UCSD-AML1 (cell line): ENCODE measurements around the gene ALDH1L2.

ENCODE experiments used
- DNase-seq: peaks from one replicate; lab custom pipeline; 2025; ENCODE audit not compliant: unreplicated experiment; lab: John Stamatoyannopoulos, UW

Gene ALDH1L2

DNA sequence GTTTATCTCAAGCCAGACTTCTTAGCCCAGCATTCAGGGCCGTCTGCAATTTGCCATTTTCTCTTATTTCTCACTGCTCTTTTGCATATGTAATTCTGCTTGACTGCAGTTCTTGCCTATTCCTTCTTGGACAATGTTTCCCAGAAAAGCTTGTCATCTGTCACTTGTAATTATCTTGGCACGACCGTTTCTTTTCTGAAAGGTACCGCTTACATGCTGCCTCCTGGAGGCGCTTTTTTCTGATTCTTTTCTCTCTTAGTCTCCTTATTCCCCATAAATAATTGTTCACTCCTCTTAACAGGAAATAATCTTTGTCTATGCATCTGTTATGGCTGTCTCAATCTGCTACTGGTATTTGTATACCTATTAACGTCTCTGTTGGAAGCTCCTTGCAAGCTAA lies 1.2 kb upstream of the ALDH1L2 start:
- no peak for DNase-seq

DNA sequence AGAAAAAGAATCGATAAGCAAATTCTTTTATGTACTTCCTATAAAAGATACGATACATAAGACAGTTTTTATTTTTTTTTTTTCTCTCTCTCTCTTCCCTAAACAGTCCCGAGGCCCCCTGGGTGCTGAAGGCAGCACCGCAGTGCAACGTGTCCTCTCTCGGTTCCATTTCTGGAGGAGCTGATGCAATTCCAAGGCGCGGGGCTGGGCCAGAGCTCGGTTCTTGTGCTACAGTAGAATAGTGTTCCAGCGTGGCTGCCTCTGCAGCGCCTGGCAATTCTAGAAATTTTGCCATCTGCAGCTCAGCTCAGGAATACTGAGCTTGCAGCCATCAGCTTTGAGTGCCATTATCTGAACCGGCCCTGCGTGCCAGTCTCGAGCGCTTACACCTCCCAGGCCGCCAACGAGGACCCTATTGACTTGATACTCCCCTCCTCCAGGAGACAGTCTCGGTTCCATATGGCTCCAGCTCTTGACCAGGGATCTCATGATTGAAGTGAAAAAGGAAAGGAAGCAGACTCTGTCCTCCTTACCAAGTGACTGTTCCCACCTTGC lies 630 bp downstream of the ALDH1L2 start:
- no peak for DNase-seq

DNA sequence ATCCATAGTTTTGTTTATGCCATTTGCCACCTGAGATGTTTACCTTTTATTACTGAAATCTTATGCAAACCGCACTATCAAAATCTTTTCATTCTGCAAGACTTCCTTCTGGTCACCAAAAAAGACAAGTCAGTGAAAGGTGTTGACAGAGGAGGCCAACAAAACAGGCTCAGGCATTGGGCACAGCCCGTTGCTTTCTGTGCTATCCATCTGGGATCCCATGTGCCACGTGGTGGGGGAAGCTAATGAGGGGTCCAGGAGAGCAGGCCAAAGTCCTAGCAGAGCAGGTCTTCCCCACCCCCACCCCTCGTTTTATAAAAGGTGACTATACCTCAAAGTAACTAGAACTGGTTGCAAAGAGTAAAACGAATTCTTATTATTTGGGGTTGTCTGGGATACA lies 1.2 kb downstream of the ALDH1L2 start:
- DNase-seq: no peak

DNA sequence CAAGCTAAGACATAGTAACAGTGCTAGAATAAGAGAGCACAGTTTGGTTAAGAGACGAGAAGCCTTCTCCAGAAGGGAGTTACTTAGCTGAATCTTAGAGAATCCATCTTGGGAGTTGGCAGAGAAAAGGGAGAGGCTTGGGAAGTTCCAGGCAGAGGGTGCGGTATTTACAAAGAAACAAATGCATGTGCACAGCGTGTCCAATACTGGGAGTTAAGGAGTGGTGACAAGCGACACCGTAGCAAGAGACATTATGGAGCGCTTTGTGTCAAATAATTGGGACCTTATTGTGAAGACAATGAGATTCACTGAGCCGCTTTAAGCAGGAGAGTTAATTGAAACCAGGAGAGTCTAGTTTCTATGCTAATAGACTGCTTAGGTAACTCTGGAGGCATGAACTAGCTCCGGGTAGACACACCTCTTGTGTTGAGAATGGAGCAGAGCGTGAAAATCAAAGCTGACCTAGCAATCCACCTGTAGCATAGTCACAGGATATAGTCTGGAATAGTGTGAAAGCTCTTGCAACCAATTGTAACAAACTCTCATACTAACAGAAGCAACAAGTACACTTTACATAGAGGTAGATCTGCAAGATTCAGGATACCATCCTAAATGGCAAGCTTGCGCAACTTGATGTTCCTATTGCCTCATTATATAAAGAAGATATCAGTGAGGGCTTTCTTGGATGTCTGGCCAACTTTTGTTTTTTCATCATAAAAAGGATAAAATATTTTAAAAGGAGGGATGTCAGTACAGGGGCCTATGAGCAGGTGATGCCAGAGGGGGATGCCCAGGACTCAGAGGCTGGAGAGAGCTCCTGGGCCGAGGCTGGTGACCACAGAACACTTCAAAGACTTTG lies 5.3 kb downstream of the ALDH1L2 start:
- no peak for DNase-seq

DNA sequence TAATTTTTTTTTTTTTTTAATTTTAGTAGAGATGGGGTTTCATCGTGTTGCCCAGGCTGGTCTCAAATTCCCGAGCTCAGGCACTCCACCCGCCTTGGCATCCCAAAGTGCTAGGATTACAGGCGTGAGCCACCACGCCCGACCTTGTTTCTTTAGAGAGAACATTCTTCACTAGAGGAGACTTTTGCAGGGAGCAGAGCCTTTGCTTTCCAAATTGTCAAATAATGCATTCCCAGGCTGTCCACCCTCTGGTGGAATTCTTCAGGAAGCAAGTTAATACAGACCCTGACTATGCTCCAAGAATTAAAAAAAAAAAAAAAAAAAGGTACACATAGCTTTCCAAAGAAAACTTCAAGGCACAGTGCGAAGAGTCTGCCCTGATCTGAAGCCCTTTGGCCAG lies 6.8 kb downstream of the ALDH1L2 start:
- no peak for DNase-seq

DNA sequence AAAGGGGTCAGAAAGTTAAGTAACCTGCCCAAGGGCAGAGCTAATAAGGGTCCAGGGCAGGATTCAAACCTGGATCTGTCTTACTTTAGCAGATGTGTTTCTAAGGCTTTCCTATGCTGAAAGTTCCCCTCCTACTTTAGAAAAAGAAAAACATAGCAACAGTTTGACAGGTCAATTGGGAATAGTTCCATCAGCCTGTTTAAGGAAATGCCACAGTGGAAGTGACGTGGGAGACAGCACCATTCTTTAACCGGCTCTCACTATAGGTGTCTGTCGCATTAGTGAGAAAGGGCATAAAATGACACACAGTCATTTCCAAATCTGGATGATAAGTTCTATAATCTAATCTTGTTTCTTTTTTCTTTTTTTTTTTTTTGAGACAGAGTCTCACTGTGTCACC lies 7.3 kb downstream of the ALDH1L2 start:
- no peak for DNase-seq

DNA sequence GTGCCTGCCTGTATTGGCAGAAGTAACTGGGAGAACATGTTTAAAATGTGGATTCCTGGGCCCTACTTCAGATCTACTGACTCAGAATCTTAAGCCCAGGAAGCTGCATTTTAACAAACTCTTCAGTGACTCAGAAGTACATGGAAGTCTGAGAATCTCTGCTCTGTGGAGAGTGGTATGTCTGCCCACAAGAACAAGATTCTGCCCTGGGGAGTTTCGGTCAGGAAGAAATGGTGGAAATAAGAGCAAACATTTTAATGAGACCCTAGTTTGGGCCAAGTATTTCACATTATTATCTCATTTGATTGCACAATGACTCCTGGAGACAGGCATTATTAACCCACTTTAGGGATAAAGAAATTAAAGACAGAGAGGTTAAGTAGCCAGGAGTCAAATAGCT lies 8.2 kb downstream of the ALDH1L2 start:
- DNase-seq: no peak

DNA sequence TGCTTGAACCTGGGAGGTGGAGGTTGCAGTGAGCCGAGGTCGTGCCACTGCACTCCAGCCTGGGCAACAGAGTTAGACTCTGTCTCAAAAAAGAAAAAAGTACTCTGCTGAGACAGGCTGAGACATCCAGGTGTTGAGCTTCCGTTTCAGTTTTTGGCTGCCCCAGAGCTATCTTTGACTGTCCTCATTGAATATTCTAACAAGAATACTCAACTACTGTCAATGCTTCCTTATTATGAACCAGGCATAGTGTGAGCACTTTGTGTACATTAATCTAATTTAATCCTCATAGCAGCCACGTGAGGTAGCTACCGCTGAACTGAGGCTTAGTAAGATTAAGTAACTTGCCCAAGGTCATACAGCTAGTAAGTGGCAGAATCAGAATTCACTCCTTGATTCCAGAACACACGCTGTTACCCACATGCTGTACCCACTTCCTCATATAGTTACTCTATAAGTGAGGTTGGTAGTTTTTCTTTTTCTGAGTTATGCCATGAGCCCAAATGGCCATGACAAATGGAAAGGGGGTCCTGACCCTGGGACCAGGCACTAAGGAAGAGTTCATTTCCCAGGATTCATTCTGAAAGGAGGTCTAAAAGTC lies 11.3 kb downstream of the ALDH1L2 start:
- DNase-seq: no peak

DNA sequence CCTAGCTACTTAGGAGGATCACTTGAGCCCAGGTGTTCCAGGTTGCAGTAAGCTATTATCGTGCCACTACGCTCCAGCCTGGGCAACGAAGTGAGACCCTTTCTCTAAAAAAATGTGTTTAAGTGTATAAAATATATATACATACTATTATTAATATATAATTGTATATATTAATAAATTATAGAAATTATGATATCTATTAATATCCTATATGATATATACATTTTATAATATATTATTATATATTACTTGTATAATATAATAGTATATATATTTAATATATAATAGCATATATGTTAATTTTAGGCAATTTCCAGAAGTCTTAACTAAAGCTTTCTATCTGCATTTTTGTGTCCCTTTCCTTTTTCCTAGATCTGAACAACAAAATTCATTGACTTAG lies 12.3 kb downstream of the ALDH1L2 start:
- no peak for DNase-seq

DNA sequence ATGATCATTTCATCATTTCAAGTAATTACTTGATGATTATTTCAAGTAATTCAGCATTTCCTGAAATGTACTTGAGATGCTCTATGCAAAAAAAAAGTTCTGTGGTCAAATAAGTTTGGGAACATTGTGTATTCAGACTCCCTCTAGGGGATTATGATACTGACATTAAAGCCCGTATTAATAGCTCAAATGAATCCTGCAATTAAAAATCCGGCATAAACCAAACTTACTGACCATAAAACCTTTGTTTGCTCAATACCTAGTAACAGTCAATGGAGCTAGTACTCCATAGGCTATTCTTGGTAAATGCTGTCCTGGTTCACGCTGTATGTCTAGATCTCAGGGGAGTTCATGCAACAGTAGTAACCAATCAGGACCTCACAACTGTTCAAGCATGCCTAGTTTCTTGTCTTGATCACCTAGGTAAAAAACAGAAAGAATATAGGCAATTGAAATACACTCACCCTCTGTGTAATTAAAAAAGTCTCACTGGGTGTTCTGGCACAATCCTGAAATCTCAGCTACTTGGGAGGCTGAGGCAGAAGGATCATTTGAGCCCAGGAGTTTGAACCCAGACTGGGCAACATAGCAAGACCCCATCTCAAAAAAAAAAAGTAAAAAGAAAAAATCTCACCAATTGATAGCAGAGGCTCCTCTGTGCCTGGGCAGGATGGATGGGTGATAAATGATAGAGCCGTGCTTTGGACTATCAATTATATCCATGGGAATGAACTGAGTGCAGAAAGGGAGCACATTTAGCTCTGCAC lies 14.1 kb downstream of the ALDH1L2 start:
- no peak for DNase-seq

DNA sequence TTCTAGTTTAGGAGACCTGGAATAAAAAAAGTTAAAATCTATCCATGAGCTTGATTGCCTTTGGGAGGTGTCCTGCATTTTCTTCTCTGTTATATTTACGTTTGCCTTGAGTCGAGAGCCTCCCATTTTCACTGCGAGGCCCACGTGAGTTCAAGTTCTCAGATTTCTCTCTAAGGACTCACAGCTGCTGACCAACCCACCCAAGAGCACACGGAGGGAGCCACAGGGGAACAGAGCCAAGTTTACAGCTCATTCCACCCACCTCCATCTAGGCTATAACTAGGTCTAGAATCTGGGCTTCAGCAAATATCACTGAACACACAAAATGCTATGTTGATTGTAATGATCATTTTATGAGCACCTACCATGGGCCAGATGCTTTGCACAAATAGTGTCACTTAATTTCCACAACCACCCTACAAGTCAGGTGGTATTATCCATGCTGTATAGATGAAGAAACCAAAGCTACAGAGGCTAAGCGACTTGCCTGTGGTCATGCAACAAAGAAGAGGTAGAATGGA lies 16.7 kb downstream of the ALDH1L2 start:
- no peak for DNase-seq

DNA sequence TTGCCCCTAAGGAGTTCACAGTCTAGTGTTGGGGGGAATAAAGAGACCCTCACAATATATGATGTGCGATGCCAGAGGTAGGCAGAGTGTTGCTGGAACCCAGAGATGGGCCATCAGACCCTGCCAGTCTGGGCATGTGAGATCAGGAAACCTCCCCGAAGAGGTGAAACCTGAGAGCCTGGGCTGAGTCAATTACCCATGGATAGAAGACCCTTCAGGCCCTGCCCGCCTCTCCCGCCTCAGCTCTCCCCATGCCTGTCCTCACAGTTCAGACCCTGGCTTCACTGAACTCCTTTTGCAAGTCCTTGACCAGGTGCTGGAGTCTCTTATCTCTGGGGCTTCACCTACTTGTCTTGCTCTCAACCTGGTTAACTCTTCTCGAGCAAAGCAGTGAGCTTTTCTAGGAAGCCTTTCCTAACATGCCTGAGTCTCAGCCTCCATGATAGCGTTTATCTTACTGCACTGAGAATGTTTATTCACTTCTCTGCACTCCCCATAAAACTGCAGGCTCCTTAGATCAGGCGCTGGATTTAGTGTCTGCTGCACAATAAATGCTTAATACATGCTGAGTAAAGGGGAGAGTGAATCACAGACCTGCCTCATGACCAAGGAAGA lies 19.6 kb downstream of the ALDH1L2 start:
- no peak for DNase-seq

DNA sequence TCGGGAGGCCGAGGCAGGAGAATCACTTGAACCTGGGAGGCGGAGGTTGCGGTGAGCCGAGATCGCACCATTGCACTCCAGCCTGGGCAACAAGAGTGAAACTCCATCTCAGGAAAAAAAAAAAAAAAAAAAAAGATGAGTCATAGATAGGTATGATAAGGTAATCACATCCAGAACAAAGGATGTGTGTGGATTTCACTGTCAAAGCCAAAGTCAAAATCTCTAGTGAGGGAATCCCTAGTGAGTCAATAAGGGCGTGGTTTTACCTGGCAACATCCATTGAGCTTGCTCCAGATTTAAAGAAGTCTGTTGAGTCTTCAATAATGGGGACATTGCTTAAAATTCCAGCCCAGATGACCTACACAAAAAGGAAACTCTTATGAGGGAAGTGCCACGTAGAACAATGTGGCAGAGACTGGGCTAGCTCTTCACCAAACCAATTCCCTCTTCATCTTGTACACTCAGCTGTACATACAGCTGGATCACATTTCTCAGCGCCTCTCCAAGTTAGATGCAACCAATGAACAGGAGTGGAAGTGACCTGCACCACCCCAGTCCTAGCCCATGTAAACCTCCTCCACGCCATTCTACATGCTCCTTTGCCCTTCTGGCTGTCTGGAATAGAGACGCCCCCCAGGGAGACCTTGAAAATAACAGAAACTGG lies 23.4 kb downstream of the ALDH1L2 start:
- DNase-seq: no peak

DNA sequence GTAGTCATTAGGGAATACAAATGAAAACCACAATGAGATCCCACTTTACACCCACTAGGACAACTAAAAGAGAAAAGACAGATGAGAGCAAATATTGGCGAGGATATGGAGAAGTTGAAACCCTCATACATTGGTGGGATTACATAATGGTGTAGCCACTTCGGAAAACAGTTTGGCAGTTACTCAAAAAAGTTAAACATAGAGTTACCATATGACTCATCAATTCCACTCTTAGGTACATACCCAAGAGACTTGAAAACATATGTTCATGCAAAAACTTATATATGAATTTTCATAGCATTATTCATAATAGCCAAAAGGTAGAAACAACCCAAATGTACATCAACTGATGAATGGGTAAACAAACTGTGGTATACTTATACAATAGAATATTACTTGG lies 27.1 kb downstream of the ALDH1L2 start:
- DNase-seq: no peak

DNA sequence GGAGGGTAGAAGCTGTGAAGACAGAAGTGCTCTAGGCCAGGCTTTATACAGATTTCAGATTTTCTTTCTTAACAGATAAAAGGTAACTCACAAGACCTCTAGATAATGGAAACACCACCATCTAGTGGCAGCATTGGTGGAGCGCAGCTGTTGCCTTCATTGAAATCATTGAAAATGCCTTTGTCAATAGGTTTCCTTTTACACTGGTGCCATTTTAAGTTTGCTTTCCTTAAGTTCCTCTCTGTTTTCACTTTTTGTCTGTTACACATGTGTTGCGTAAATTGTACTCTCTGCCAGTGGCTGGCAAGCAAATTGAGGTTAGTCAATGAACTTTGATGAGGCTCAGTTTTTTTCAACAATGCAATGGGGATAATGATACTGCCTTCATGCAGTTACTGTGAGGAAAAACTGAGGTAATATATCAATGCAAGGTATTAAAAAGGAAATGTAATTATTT lies 31.1 kb downstream of the ALDH1L2 start:
- DNase-seq: peak; percentile 65

DNA sequence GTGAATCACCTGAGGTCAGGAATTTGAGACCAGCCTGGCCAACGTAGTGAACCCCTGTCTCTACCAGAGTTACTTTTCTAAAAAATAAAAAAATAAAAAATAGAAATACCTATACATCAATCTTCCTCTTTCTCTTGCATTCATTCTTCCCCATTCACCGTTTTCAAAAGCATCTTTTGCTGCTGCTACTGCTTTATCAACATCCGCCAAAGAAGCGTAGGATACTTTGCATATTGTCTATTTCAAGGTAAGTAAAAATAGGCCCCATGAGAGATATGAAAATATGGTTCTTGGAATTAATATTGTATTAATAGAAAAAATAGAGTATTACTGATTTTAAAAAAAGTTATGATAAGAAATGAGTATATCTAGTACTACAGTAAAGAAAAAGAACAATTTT lies 32.3 kb downstream of the ALDH1L2 start:
- no peak for DNase-seq

DNA sequence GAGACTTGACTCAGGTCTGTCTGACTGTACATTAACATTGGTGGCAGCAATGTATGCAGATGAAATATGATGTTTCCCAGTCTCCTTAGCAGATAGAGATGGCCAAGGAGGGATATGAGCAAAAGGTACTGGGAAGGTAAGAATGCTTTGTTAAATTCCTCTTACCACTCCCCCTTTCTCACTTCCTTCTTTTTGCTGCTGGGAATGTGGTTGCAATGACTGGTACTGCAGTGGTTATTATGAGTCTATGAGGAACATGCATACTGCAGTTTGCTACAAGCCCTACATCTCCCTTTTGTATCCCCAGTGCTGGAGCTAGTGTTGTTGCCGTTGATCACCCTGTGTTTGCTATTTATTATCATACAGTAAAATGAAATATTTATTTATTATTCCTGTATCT lies 35.9 kb downstream of the ALDH1L2 start:
- DNase-seq: no peak

DNA sequence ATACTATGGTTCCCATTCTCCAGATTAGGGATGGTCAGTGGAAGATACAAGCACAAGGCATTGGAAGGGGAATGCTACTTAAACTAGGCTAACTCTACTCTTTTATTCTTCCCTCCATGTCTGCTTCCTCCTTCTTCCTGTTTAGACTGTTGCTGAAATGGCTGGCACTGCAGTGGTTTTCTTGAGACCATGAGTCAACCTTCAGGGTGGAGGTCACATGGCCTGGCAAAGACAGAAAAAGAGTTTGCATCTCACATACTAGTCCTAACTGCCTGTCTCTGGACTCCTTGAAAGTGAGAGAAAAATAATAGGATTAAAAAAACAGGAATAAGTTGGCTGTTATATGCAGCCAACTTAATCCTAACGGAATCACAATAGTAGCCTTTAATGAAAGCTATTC lies 37.0 kb downstream of the ALDH1L2 start:
- DNase-seq: no peak

DNA sequence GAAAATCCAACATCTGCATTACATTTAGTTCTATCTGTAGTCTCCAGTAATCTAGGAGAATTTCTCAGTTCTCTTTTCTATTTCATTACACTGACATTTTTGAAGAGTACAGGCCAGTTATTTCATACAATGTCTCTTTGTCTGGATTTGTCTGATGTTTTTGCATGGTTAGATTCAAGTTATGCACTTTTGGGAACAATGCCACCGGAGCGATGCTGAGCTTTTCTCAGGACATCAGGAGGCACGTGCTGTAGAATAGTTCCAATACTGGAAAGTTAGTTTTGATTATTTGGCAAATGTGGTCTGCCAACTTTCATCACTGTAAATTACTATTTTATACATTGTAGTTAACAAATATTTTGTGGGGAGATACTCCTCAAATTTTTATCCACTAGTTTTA lies 43.1 kb downstream of the ALDH1L2 start:
- DNase-seq: no peak

DNA sequence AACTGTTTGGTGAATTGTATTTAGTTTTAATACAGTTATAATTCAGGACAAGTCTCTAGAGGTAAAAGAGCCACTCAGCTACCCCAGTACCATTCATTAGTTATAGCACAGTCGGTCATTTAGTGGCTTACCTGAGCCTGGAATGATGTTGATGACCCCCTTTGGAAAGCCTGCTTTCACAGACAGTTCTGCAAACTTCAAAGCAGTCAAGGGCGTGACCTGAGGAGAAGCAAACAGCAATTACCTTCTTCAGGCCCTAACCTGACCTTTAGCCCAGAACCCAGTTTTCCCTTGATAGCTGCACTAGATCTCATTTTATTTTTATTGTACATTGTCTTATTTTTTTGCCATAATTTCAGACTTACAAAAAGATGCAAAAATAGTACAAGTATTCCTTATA lies 43.8 kb downstream of the ALDH1L2 start:
- DNase-seq: no peak
